Parathyroid adenoma (tissue), 2 donors: ENCODE results near the gene SLC35C1.
"Not testable (repeated sequence)": the region's sequence is repeated elsewhere in the genome, so short reads cannot be mapped to it uniquely, and the experiment has no call there.

Experiments
- H2AFZ ChIP-seq: fragments of 300-600 bp; sonication (generic); one replicate; pipeline ENCODE4 v1.7.0; 2017; ENCODE audit warnings: antibody characterized with exemption, mild to moderate bottlenecking
- H3K27ac ChIP-seq: fragments of 300-600 bp; sonication (generic); one replicate; pipeline ENCODE4 v1.7.0; 2017
- H3K27me3 ChIP-seq: fragments of 300-600 bp; sonication (generic); one replicate; pipeline ENCODE4 v1.7.0; 2017; ENCODE audit warnings: low read length; ENCODE audit not compliant: control insufficient read depth, insufficient read depth
- H3K36me3 ChIP-seq: fragments of 300-600 bp; sonication (generic); one replicate; pipeline ENCODE4 v1.7.0; 2017; ENCODE audit warnings: low read length; ENCODE audit not compliant: control insufficient read depth, insufficient read depth
- H3K4me1 ChIP-seq: fragments of 300-600 bp; sonication (generic); one replicate; pipeline ENCODE4 v1.7.0; 2017; ENCODE audit warnings: control low read depth
- H3K4me2 ChIP-seq: fragments of 300-600 bp; sonication (generic); one replicate; pipeline ENCODE4 v1.7.0; 2017; ENCODE audit warnings: low read length
- H3K4me3 ChIP-seq: fragments of 300-600 bp; sonication (generic); one replicate; pipeline ENCODE4 v1.7.0; 2017; ENCODE audit warnings: low read depth, low read length
- H3K79me2 ChIP-seq: fragments of 300-600 bp; sonication (generic); one replicate; pipeline ENCODE4 v1.7.0; 2017; ENCODE audit warnings: control low read depth
- H3K9ac ChIP-seq: fragments of 300-600 bp; sonication (generic); one replicate; pipeline ENCODE4 v1.7.0; 2017; ENCODE audit warnings: mild to moderate bottlenecking
- H3K9me3 ChIP-seq: fragments of 300-600 bp; sonication (generic); one replicate; pipeline ENCODE4 v1.7.0; 2017; ENCODE audit warnings: low read length; ENCODE audit not compliant: control insufficient read depth
- TF ChIP-seq, protein P1 (sequence below): fragments of 300-600 bp; sonication (generic); IDR thresholded peaks from one replicate; pipeline ENCODE4 v1.7.0; 2017; ENCODE audit warnings: antibody characterized with exemption, mild to moderate bottlenecking
- donor health status: primary hyperparathyroidism.

Gene SLC35C1

DNA sequence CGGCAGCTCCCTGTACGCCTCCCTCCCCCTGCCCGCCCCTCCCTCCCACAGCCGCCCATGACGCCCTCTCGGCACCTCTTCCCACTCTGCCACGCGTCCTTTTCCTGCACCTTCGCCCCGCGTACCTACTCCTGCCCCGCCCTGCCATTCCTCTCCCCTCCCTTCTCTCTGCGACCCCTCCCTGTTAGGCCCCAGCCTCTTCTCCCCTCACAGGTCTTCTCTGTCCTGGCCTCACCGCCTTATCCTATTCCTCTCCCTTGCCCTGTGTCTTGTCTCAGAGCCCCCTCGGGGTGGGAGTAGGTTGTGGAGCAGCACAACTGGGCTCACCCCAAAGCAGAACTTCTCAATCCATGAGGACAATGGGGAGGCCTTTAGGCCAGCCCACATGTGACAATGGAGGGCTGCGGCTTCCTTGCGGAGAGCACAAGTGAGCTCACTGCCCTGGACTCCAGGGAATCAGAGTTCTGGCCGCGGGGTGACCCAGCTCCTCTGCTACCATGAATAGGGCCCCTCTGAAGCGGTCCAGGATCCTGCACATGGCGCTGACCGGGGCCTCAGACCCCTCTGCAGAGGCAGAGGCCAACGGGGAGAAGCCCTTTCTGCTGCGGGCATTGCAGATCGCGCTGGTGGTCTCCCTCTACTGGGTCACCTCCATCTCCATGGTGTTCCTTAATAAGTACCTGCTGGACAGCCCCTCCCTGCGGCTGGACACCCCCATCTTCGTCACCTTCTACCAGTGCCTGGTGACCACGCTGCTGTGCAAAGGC, 539 bp downstream of the SLC35C1 start:
- Histone ChIP-seq H3K9ac (no peak overlapping the region), H3K4me2 (peak overlapping the region; percentile 87), H2AFZ (peak overlapping the region; percentile 7), H3K9me3 (no peaks in the 10 kb centered on the region), H3K36me3 (no peaks in the 10 kb centered on the region), H3K79me2 (no peaks in the 10 kb centered on the region), H3K4me3 (peak overlapping the region; percentile 75), H3K27me3 (no peaks in the 10 kb centered on the region), H3K4me1 (peaks cover 4% of the 10 kb centered on the region), H3K27ac (no peak overlapping the region)
- TF ChIP-seq, protein P1, sequence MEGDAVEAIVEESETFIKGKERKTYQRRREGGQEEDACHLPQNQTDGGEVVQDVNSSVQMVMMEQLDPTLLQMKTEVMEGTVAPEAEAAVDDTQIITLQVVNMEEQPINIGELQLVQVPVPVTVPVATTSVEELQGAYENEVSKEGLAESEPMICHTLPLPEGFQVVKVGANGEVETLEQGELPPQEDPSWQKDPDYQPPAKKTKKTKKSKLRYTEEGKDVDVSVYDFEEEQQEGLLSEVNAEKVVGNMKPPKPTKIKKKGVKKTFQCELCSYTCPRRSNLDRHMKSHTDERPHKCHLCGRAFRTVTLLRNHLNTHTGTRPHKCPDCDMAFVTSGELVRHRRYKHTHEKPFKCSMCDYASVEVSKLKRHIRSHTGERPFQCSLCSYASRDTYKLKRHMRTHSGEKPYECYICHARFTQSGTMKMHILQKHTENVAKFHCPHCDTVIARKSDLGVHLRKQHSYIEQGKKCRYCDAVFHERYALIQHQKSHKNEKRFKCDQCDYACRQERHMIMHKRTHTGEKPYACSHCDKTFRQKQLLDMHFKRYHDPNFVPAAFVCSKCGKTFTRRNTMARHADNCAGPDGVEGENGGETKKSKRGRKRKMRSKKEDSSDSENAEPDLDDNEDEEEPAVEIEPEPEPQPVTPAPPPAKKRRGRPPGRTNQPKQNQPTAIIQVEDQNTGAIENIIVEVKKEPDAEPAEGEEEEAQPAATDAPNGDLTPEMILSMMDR: no peak

DNA sequence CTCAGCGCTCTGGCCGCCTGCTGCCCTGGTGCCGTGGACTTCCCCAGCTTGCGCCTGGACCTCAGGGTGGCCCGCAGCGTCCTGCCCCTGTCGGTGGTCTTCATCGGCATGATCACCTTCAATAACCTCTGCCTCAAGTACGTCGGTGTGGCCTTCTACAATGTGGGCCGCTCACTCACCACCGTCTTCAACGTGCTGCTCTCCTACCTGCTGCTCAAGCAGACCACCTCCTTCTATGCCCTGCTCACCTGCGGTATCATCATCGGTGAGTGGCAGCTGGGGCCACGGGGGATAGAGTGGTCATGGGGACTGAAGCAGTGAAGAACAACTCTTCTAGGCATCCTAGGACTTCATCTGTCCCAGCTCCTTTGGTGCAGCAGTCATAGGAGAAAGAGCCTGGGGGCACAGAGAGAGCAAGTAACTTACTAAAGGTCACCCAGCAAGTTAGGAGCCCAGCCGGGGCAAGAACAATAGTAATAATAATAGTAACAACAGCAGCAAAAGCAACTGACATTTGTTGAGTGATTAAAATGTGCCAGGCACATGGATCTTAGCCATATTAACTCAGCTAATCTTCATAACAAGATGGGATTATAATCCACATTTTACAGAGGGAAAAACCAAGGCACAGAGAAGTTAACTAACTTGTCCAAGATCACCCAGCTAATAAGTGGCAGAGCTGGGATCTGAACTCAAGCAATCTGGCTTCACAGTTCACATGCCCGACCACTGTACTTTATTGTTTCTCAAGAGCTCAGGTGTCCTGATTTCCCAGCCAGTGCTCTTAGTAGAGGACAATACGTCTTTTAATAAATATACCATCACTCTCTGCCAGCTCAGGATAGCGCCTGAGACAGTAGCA, 1.4 kb downstream of the SLC35C1 start:
- no peak overlapping the region for H2AFZ ChIP-seq

DNA sequence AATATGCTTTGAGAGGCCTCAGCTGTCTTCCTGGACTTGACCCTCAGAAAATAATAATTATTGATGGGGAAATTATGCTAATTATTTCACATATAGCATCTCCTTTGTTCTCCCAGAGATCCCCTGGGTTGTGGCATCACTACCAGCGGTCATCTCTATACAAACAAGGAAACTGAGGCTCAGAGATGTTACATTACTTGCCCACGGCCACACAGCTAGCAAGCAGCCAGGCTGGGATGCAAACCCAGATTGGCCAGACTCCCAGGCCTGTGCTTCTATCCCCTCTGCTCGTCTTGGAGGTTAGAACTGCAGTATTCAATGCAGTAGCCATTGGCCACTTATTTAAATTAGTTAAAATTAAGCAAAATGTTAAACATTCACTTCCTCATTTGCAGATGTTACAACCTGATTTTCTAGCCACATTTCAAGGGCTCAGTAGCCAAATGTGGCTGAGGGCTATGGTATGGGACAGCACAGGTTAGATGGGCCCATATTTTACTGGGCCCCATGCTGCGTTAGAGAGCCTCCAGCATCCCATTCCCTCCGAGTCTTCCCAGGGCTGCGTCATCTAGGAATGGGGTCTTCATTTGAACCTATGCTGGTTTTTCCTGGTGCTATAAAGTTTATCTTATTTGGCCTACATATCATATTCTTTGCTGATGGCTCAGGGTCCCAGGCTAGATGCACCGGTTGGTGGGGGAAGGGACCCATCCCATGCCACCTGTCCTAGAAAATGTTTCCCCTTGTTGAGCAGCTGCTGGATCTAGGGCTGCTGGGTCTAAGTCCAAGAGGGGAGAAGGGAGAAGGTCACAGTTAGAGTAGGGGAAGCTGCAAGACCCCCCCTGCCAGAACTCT, 2.2 kb downstream of the SLC35C1 start:
- H2AFZ ChIP-seq: no peak overlapping the region
- no peak overlapping the region for H3K9ac ChIP-seq
- H3K79me2 ChIP-seq: no peaks in the 10 kb centered on the region
- H3K27ac ChIP-seq: no peak overlapping the region
- peaks cover 4% of the 10 kb centered on the region for H3K4me1 ChIP-seq
- no peak overlapping the region for H3K4me2 ChIP-seq
- no peaks in the 10 kb centered on the region for H3K36me3 ChIP-seq
- TF ChIP-seq, protein P1: no peak
- H3K27me3 ChIP-seq: no peaks in the 10 kb centered on the region
- H3K9me3 ChIP-seq: no peaks in the 10 kb centered on the region
- no peak overlapping the region for H3K4me3 ChIP-seq

More for the DNA sequence above, 1.4 kb downstream of the SLC35C1 start:
- no peaks in the 10 kb centered on the region for H3K36me3 ChIP-seq
- no peak overlapping the region for H3K27ac ChIP-seq
- TF ChIP-seq, protein P1: no peak
- H3K79me2 ChIP-seq: no peaks in the 10 kb centered on the region
- no peak overlapping the region for H3K4me3 ChIP-seq
- H3K9ac ChIP-seq: no peak overlapping the region
- peaks cover 4% of the 10 kb centered on the region for H3K4me1 ChIP-seq
- peak overlapping the region; percentile 87 for H3K4me2 ChIP-seq
- no peaks in the 10 kb centered on the region for H3K27me3 ChIP-seq
- no peaks in the 10 kb centered on the region for H3K9me3 ChIP-seq

DNA sequence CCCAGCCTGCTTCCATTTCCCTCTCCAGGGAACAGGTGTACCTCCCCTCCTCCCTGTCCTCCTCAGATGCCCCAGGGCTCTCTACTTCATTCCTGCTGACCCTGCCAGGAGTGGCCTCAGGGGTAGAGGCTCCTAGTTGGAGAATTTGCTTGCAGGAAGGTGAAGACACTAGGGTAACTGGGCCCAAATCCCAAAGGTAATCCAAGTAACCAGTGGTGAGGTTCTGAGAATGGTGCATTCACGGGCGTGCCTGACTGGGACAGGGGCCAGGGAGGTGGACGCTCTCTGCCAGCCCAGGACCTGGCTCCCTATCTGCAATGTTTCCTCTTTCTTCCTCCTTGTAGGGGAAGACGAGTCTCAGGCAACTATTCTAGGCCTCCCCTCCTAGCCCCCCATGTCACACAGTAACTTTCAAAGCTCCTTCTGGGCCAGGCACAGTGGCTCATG, 2.9 kb downstream of the SLC35C1 start:
- Histone ChIP-seq H3K9me3 (no peaks in the 10 kb centered on the region), H3K79me2 (no peaks in the 10 kb centered on the region), H3K4me1 (peaks cover 4% of the 10 kb centered on the region), H3K27ac (no peak overlapping the region), H3K4me2 (no peak overlapping the region), H3K4me3 (no peak overlapping the region), H3K36me3 (no peaks in the 10 kb centered on the region), H2AFZ (no peak overlapping the region), H3K27me3 (no peaks in the 10 kb centered on the region), H3K9ac (no peak overlapping the region)
- TF ChIP-seq, protein P1: no peak

DNA sequence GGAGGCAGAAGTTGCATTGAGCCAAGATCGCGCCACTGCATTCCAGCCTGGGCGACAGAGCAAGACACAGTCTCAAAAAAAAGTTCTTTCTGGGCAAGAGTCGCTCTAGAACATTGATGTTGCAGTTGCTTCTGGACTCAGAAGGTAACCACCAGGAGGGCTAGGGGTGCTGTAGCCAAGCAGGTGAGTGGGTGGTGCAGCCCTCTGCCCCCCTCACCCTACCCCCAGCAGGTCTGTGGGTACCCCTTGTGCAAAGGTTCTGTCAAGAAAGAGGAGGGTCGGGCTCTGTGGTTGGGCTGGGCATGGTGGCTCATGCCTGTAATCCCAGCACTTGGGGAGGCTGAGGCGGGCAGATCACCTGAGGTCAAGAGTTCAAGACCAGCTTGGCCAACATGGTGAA, 3.5 kb downstream of the SLC35C1 start:
- H3K27ac ChIP-seq, H3K4me1 ChIP-seq, H3K4me2 ChIP-seq, H3K27me3 ChIP-seq, H3K79me2 ChIP-seq, H3K9ac ChIP-seq, H2AFZ ChIP-seq, H3K9me3 ChIP-seq, H3K4me3 ChIP-seq, H3K36me3 ChIP-seq: not testable (repeated sequence)
